Measurements from ENCODE around the gene TFIP11.

DNA sequence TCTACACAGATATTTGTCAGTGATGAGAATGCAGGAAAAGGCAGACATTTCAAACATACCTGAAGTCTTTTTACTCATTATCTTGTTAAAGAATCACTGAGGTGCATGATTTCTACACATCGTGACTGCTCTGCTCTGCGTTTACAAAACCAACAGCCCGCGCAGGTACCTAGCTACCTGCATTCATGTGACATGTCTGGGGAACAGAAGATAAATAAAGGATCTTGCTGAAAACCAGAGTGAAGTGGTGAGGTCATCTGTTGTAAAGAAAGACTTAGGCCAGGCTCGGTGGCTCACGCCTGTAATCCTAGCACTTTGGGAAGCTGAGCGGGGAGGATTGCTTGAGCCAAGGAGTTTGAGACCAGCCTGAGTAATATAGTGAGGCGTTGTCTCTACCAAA, 67.5 kb downstream of the TFIP11 start:
- TF ChIP-seq, protein P1, sequence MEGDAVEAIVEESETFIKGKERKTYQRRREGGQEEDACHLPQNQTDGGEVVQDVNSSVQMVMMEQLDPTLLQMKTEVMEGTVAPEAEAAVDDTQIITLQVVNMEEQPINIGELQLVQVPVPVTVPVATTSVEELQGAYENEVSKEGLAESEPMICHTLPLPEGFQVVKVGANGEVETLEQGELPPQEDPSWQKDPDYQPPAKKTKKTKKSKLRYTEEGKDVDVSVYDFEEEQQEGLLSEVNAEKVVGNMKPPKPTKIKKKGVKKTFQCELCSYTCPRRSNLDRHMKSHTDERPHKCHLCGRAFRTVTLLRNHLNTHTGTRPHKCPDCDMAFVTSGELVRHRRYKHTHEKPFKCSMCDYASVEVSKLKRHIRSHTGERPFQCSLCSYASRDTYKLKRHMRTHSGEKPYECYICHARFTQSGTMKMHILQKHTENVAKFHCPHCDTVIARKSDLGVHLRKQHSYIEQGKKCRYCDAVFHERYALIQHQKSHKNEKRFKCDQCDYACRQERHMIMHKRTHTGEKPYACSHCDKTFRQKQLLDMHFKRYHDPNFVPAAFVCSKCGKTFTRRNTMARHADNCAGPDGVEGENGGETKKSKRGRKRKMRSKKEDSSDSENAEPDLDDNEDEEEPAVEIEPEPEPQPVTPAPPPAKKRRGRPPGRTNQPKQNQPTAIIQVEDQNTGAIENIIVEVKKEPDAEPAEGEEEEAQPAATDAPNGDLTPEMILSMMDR (IDR thresholded peaks at IDR 0.05): no peak
- no peak for TF ChIP-seq EZH2 (IDR thresholded peaks at IDR 0.05; ENCODE audit: borderline replicate concordance, insufficient read depth, low read depth, low read length, poor library complexity, severe bottlenecking)

All from B cell (primary cell).